Endothelial cell of umbilical vein (primary cell): ENCODE measurements around the gene BTK. TPM values are rescaled to one million over a fixed set of nuclear protein-coding genes. Genes with fewer than 3 reads are reported as not detected.
A peak's percentile ranks its signal among the peaks of the same experiment; 100 is the strongest.

Source experiments
- BruUV-seq: library from RNA; stranded (reverse); fragments of 400-500 nt; replicated peaks from 2 replicates; lab custom pipeline; 2021; lab: Mats Ljungman, UMichigan
- CTCF ChIA-PET: fragments of 300-600, 350-600 bp; sonication (Branson Sonifier 250); formaldehyde crosslinking; loops from one replicate; lab custom pipeline; 2021; ENCODE audit warnings: antibody characterized with exemption, inconsistent platforms; lab: Charles Lee
- POLR2A ChIA-PET: fragments of 300-600, 350-600 bp; sonication (Branson Sonifier 250); formaldehyde crosslinking; loops from one replicate; lab custom pipeline; 2021; ENCODE audit warnings: antibody characterized with exemption, inconsistent platforms; lab: Charles Lee
- DNase-seq: peaks from one replicate; pipeline ENCODE4 v3.0.0-alpha.2; 2011; ENCODE audit warnings: low read depth, low spot score
- FAIRE-seq: peaks from 2 replicates; lab custom pipeline; 2011; peaks lifted over from hg19 to GRCh38; lab: Jason Lieb, UNC
- H2AFZ ChIP-seq: 2 replicates; pipeline ENCODE4 v1.6.0; 2012; ENCODE audit warnings: low read depth, low read length, control low read depth, inconsistent platforms
- H3K27ac ChIP-seq: 2 replicates; pipeline ENCODE4 v1.5.1; 2011; ENCODE audit warnings: low read depth, mild to moderate bottlenecking, control low read depth, low read length, moderate library complexity; ENCODE audit not compliant: insufficient read depth
- H3K27me3 ChIP-seq, 2 experiments: 2 replicates each; pipeline versions ENCODE4 v1.6.0 to v1.6.1; 2011; ENCODE audit warnings: low read length in 2 of 2, mixed read lengths in 1 of 2; ENCODE audit not compliant: control insufficient read depth in 2 of 2, insufficient read depth in 2 of 2
- H3K36me3 ChIP-seq, 2 experiments: 2 replicates in 1 of 2; 3 replicates in 1 of 2; pipeline ENCODE4 v1.5.1; 2011; ENCODE audit warnings: low read length in 2 of 2, mild to moderate bottlenecking in 1 of 2, moderate library complexity in 1 of 2; ENCODE audit not compliant: control insufficient read depth in 2 of 2, insufficient read depth in 2 of 2; ENCODE audit errors: extremely low read depth in 1 of 2
- H3K4me1 ChIP-seq: 3 replicates; pipeline ENCODE4 v1.5.1; 2011; ENCODE audit warnings: mild to moderate bottlenecking, low read length; ENCODE audit not compliant: control insufficient read depth, insufficient read depth; ENCODE audit errors: extremely low read depth
- H3K4me2 ChIP-seq: 2 replicates; pipeline ENCODE4 v1.6.1; 2011; ENCODE audit warnings: low read length, control low read depth, mixed read lengths; ENCODE audit not compliant: insufficient read depth
- H3K4me3 ChIP-seq, 3 experiments: fragments of 200-600 bp in 1 of 3; sonication (generic), shearing (Covaris generic) in 1 of 3; replicated peaks in 1 of 3; 2 replicates each; pipeline ENCODE4 v1.5.1; 2011 to 2016; ENCODE audit warnings: control low read depth in 3 of 3, low read length in 3 of 3, mild to moderate bottlenecking in 2 of 3, inconsistent platforms in 1 of 3, low read depth in 1 of 3, moderate library complexity in 1 of 3; ENCODE audit not compliant: insufficient read depth in 1 of 3
- H3K79me2 ChIP-seq: 2 replicates; pipeline ENCODE4 v1.6.0; 2012; ENCODE audit warnings: low read length, inconsistent platforms; ENCODE audit not compliant: control insufficient read depth, insufficient read depth
- H3K9ac ChIP-seq: replicated peaks from 2 replicates; pipeline ENCODE3; 2011; ENCODE audit warnings: low read length, control low read depth; ENCODE audit not compliant: insufficient read depth; ENCODE audit errors: extremely low read depth
- H3K9me1 ChIP-seq: replicated peaks from 3 replicates; pipeline ENCODE4 v1.6.0; 2011; ENCODE audit warnings: mild to moderate bottlenecking, low read length; ENCODE audit not compliant: control insufficient read depth, insufficient read depth; ENCODE audit errors: extremely low read depth
- H3K9me3 ChIP-seq: replicated peaks from 2 replicates; pipeline ENCODE4 v1.5.1; 2012; ENCODE audit warnings: low read length, inconsistent platforms; ENCODE audit not compliant: control insufficient read depth, insufficient read depth
- H4K20me1 ChIP-seq: replicated peaks from 2 replicates; pipeline ENCODE3; 2011; ENCODE audit warnings: mild to moderate bottlenecking, low read length; ENCODE audit not compliant: control insufficient read depth, insufficient read depth; ENCODE audit errors: extremely low read depth
- CTCF ChIP-seq, 2 donors: IDR thresholded peaks; 1 replicate in 1 of 2; 2 replicates in 1 of 2; pipeline ENCODE4 v1.5.1; 2011; ENCODE audit warnings: low read length in 2 of 2, mild to moderate bottlenecking in 2 of 2, moderate library complexity in 2 of 2, control low read depth in 1 of 2, inconsistent platforms in 1 of 2, low read depth in 1 of 2; ENCODE audit not compliant: insufficient read depth in 1 of 2; ENCODE audit errors: extremely low read depth in 1 of 2
- EZH2 ChIP-seq: IDR thresholded peaks from 2 replicates; pipeline ENCODE4 v1.6.1; 2012; ENCODE audit warnings: borderline replicate concordance, low read depth, mild to moderate bottlenecking, moderate library complexity, low read length, inconsistent platforms; ENCODE audit not compliant: severe bottlenecking
- FOS ChIP-seq: IDR thresholded peaks from 2 replicates; pipeline ENCODE4 v1.6.1; 2011; ENCODE audit warnings: mild to moderate bottlenecking, low read length, moderate library complexity, borderline replicate concordance; ENCODE audit not compliant: insufficient read depth
- GATA2 ChIP-seq: IDR thresholded peaks from 2 replicates; pipeline ENCODE4 v1.7.0; 2011; ENCODE audit warnings: low read depth, mild to moderate bottlenecking, moderate library complexity, mixed read lengths, low read length; ENCODE audit not compliant: insufficient read length, insufficient read depth
- JUN ChIP-seq: IDR thresholded peaks from 2 replicates; pipeline ENCODE4 v1.6.1; 2011; ENCODE audit warnings: borderline replicate concordance, low read depth; ENCODE audit not compliant: insufficient read length, insufficient read depth
- MAX ChIP-seq: IDR thresholded peaks from 2 replicates; pipeline ENCODE4 v1.6.1; 2011; ENCODE audit not compliant: insufficient read depth, insufficient read length
- MYC ChIP-seq: IDR thresholded peaks from one replicate; pipeline ENCODE4 v1.6.1; 2011; ENCODE audit warnings: mild to moderate bottlenecking, low read depth, low read length
- POLR2A ChIP-seq: IDR thresholded peaks from 2 replicates; pipeline ENCODE4 v1.6.1; 2012; ENCODE audit warnings: low read depth, mild to moderate bottlenecking, control low read depth, low read length
- POLR2AphosphoS5 ChIP-seq: IDR thresholded peaks from 2 replicates; pipeline ENCODE4 v1.6.1; 2012; ENCODE audit warnings: low read depth, mild to moderate bottlenecking, control low read depth, low read length, moderate library complexity; ENCODE audit not compliant: insufficient read depth
- dilution Hi-C: fragments of 300-500 bp; cut with MboI; formaldehyde crosslinking; loops from one replicate; pipeline ENCODE4 v1.15.0; 2019; ENCODE audit warnings: low sequenced_read_pairs; ENCODE audit not compliant: extremely low pct_ligation_motif_present
- intact Hi-C: fragments of 100-400 bp; cut with micrococcal nuclease; formaldehyde crosslinking; loops from one replicate; pipeline ENCODE4 v1.10.0; 2022
- polyA plus RNA-seq, 4 experiments: library from polyadenylated mRNA; depleted of rRNA in 3 of 4; stranded (reverse) in 3 of 4; unstranded in 1 of 4; fragments of >200 nt; gene quantifications; 2 replicates each; pipeline versions ENCODE4 v1.2.1 to v1.2.3, GENCODE V29; 2011 to 2012; ENCODE audit warnings: missing spikeins in 1 of 4
- total RNA-seq: library from RNA; stranded (reverse); gene quantifications from 2 replicates; pipeline ENCODE4 v1.2.3, GENCODE V29; 2021

BTK gene
- total and polyA plus RNA-seq, 2 donors (not counting 3 experiments of a cell fraction or from before 2014, with no cell fraction given), result 0.11 to 0.13 TPM

- H3K27me3 ChIP-seq, result no peaks in the 10 kb centered on the region
- no peak overlapping the region for H3K4me3 ChIP-seq
- H3K4me2 ChIP-seq, result no peak overlapping the region
- intact Hi-C loops (no loop called here), dilution Hi-C loops (no loop called here)
- H2AFZ ChIP-seq, result no peak overlapping the region
- TF ChIP-seq MAX (no peak), GATA2 (no peak), POLR2A (no peak), POLR2AphosphoS5 (no peak), FOS (no peak), JUN (no peak), CTCF (IDR thresholded peaks at IDR 0.05; ENCODE audit: extremely low read depth in 1 of 2, insufficient read depth in 1 of 2, low read depth in 1 of 2, low read length in 2 of 2) (no peak), MYC (no peak), EZH2 (no peak)
- FAIRE-seq (peak; percentile 46), DNase-seq (no peak)
- no peaks in the 10 kb centered on the region for H3K4me1 ChIP-seq
- H3K9ac ChIP-seq, result no peak overlapping the region
- no peak overlapping the region for H3K27ac ChIP-seq
- H3K79me2 ChIP-seq, result no peaks in the 10 kb centered on the region
- H3K9me3 ChIP-seq, result no peaks in the 10 kb centered on the region
- H4K20me1 ChIP-seq, result no peaks in the 10 kb centered on the region
- CTCF ChIA-PET, result interaction anchor here (1.2 kb wide), 1 partner anchor 13 kb away, joined by 4 read pairs; the partner anchor contains the start of gene RPL36A
- no peaks in the 10 kb centered on the region for H3K36me3 ChIP-seq
- H3K9me1 ChIP-seq, result no peaks in the 10 kb centered on the region
- BruUV-seq, result no TSS peak
- POLR2A ChIA-PET, result no interaction called here
Observed at GRCh38 chrX:101377547-101377946, 8.4 kb downstream of the BTK start.
